ENCODE data around the gene SLC7A4.

Gene SLC7A4

DNA sequence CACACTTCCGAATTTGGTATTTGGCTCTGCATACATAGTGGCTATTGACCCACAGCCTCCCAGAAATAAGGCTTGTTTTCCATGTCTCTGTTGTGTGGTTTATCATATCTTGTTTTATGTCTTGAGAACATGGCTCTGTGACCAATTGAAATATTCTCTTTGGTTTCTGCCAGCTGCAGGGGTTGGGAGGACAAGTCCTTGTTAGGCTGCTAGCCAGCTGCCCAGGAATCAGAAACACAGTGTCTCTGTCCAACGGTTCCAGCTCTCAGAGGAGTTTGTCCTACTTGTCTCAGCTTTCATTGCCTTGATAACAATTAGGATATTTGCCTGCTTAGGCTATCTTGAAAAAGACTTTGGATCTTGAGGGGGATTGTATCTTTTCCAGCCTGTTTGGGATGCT lies 6.0 kb upstream of the SLC7A4 start:
- DNase-seq = no peak

DNA sequence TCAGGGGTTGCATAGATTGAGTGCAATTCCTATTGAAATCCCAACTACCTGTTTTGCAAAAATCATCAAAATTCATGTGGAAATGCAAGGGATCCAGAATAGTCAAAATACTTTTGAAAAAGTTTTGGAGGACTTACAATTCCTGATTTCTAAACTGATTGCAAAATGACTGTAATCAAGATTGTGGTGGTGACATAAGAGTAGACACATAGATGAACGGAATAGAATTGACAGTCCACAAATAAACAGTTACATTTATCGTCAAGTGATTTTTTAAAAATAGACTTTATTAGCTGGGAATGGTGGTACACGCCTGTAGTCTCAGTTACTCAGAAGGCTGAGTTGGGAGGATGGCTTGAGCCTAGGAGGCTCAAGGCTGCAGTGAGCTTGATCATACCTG lies 2.6 kb upstream of the SLC7A4 start:
- DNase-seq = no peak

DNA sequence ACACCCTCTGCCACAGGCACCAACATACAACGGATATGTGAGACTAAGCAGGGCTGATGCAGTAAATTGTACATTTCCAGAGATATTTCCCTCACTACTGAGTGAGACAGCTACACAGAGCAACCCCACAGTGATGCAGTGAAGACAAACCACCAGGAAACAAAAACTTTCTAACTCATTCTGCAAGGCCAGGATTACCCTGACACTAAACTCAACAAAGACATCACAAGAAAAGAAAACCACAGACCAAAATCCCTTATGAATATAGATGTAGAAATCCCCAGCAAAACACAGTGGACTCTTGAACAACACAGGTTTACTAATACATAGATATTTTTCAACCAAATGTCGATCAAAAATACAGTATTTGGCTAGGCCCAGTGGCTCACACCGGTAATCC lies 1.5 kb upstream of the SLC7A4 start:
- no peak for DNase-seq

DNA sequence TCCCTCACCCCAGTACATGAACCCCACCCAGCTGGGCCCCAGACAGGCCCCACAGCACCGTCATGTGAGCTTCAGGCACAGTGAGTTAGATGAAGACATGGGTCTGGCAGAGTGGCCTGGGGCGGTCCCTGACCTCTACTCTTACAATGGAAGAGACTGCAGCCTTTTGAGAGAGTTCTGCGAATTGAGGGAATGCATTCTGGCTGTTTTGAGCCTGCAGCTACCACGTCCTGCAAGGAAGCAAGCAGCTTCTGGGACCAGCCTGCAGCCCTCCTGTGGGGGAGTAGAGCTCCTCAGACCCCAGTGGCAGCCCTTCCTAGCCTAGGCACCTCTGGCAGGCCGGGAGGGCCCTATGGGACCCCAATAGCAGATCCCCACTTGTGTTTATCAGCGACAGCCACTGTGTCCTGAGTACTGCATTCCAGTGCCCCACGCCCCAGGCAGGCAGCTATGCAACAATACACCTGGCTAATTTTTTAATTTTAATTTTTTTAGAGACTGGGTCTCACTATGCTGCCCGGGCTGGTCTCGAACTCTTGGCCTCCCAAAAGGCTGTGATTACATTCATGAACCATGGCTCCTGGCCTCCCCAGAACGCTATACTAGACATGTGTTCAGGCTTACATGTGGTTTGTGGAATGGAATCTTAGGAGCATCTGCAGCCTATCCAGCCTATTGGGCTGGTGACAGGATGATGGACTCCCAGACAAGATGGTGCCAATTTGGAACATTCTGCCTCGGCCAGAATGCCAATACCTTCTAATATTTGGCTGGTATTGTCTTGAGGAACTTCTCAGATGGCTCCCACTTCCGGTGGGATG lies 717 bp upstream of the SLC7A4 start:
- DNase-seq = no peak

DNA sequence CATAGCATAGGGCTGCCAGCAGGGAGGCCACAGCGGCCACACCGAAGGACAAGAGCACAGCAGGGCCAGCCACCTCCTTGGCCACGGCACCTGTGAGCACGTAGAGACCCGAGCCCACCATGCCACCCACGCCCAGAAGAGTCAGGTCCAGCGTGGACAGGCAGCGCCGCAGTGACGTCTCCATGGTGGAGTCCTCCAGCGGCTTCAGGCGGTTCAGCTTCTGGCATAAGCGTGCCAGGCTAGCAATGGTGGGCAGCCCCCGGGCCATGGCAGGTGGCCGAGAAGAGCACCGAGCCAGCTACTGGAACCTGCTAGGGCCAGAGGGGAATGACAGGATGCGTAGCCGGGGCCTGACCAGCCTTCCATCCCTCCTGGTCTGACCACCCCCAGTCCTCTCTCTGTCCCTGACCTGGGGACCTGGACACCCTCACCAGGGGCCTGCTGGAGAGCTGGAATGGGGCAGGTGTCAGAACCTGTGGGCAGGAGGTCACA lies 770 bp downstream of the SLC7A4 start:
- DNase-seq = no peak

DNA sequence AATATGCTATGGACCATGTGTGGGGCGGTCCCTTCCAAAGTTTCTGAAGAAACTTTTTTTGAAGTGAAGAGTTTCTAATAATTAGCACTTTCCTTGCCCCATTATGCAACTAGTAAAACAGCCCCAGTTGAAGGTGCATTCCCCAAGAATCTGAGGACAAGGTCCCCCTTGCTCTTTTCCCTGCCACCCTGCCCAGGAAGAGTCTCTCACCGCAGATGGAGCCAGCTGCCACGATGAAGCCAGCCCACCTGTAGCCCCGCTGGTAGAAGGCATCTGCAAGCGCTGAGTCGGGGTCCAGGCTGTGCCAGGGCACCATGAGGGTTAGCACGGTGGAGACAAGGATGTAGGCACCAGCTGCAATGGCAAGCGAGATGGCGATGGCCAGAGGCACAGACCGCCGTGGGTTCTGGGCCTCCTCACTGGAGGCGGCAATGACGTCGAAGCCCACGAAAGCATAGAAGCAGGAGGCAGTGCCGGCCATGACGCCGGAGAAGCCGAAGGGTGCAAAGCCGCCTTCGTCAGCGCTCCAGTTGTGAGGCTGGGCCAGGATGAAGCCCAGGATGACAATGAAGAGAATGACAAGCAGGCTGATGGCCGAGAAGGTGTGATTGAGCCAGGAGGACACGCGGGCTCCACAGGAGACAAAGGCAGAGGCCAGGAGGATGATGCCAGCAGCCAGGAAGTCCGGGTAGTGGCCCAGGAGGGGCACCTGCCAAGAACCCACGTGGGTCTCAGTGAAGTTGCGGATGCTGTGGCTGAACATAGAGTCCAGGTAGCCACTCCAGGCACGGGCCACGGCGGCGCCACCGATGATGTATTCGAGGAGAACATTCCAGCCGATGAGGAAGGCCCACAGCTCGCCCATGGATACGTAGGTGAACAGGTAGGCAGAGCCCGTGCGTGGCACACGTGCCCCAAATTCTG lies 1.5 kb downstream of the SLC7A4 start:
- DNase-seq = no peak

DNA sequence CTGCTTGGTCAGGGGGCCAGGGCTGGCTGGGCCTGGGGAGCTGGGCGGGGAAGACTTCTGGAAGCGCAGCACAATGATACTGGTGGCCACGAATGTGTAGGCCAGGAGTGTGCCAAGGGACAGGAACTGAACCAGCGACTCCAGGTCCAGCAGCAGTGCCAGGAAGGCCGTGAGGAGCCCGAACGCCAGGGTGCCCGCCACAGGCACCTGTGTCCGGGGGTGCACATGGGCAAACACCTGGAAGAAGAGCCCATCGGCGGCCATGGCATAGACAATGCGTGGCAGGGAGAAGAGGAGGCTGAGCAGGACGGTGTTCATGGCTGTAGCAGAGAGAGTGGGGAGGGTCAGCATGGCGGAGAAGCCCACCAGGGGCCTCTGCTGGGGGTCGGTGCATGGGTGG lies 2.3 kb downstream of the SLC7A4 start:
- DNase-seq = no peak

DNA sequence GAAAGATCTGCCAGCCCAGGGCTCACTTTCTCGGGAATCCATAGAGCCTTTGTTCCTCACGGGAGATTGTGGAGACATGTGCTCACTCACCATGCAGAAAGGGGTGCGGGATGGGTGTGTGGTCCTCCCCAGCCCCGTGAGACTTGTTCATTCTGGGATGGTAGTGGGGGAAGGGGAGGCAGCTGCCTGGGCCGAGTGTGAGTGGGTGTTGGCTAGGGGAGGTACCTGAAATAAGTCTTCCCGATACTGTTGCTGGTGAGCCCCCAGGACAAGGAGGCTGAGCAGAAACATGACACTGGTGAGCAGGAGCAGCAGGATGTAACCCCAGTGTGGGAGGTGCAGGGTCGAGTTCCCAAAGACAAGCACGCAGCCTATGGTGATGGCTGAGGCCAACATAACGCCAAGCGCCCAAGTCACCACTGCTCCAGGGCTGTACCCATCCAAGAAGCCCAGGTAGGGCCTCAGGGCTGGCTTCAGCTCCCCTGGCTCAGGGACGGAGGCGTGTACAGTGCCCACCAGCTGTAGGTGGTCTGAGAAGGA lies 2.8 kb downstream of the SLC7A4 start:
- no peak for DNase-seq

DNA sequence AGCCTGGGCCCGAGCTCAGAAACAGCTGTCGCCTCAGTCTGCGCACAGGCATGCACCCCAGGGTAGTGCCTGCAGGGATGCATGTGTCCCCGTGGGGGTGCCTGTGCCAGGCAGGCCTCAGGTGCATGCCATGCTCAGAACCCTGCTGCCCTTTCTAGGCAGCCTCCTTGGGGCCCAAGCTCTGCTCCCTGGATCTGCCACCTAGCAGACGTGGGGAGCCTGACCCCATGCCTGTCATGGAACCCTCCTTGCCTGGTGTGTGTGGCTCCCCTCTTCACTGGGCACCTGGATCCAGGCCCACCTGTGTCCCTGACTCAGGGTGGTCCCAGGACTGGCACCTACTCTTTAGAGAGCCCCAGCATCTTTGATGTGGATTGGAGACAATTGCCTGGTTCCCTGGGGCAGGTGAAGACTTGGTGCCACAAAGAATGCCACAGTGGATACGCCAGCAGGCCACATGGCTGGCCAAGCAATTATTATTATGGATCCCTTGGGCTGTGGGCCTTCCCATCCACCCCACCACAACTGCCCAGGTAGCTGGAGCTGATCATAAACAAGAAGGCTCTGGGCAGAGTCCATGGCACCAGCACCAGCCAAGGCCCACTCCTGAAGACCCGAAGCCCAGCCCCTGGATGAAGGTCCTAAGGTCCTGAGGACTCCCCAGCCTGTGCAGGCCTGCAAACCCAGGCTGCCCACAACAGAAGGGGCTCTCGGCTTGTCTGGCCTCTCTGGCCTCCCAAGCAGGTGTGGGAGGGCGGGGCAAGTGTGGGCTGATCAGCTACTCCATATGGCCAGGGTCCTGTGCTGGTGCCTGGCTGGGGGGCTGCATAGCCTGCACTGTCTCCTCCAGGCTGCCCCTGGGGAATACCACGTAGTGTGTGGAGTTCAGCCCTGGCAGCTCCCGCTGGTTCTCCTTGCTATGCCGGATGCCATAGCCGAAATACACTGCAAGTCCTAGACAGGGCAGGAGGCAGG lies 3.8 kb downstream of the SLC7A4 start:
- no peak for DNase-seq

DNA sequence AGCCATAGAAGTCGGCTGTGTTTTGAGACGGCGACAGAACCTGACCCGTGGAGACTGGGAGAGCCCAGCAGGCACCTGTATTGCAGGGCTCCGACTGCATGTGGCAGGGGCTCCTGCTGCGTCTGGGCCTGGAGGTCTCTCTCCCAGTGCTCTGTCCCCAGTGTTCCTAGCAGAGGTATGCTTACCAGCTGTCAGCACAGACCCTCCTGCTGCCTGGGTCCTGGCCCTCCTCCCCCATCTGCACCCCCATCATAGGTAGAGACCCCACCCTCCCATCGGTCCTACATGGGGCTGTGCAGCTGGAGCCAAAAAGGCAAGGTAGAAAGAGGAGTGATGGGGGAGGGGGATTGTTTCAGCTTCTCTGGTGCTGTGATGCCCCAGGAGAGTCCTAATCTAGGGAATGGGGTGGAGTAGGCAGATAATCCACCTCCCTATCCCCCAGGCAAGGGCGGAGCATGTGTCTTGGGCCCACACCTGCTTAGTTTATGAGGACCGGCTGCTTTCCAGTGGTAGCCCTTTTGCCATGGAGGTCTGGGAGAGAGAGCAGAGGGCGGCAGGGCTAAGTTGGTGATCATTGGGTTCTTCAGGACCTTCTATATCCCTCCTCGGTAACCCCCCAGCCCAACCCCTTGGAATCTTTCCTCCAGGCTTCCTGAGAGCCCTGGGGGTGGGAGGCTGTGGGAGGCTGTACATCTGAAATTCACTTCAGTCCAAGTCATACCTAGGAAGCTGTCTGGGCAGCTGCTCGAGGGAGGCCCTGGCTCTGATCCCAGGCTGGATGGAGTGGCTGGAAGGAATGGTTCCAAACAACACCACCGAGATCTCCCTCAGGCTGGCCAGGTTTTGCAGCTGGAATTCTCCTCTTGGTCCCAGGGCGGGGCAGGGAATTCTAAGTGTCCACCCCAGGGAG lies 5.3 kb downstream of the SLC7A4 start:
- DNase-seq = no peak

DNA sequence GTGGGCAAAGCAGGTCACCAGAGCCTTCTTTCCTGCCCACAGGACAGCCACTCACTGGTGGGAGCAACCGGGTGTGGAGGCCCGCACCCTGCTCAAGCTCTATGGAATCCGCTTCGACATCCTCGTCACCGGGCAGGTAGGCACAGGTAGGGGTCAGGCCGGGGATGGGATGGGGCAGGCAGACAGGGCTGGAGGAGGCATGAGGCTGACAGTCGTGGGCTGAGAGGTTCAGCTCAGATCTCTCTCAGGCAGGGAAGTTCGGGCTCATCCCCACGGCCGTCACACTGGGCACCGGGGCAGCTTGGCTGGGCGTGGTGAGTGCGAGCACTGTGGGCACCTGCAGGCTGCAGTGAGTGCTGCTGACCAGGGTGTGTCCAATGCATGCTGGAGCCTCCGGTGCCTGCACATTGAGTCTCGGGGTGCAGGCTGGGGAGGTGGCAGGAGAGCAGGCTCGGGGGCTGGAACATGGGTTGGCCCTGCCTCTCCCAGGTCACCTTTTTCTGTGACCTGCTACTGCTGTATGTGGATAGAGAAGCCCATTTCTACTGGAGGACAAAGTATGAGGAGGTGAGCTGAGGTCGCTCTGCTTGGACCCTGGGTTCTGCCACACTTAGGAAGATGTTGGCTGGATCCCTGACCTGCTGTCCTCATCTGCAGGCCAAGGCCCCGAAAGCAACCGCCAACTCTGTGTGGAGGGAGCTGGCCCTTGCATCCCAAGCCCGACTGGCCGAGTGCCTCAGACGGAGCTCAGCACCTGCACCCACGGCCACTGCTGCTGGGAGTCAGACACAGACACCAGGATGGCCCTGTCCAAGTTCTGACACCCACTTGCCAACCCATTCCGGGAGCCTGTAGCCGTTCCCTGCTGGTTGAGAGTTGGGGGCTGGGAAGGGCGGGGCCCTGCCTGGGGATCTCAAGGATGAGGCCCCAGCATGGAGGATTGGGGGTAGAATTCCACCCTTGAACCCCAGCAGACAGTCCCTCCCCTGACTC lies 6.3 kb downstream of the SLC7A4 start:
- no peak for DNase-seq

DNA sequence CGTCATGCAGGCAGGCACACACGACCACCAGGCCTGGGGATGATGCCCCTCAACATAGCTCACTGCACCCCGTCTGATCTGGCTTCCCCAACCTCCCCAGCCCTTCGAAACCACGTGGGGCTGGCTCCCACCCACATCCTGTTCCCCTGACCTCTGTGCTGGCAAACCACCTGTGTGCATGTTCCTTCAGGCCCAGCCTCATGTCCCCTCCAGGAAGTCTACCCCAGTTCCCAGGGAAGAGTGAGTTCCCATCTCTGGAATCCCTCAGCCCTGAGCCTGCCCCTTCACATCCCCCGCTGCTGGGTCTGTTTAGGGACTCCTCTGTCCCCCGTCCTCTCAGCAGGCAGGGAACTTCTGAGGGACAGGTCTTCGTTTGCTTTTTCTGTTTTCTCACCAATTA lies 7.1 kb downstream of the SLC7A4 start:
- DNase-seq = no peak

DNA sequence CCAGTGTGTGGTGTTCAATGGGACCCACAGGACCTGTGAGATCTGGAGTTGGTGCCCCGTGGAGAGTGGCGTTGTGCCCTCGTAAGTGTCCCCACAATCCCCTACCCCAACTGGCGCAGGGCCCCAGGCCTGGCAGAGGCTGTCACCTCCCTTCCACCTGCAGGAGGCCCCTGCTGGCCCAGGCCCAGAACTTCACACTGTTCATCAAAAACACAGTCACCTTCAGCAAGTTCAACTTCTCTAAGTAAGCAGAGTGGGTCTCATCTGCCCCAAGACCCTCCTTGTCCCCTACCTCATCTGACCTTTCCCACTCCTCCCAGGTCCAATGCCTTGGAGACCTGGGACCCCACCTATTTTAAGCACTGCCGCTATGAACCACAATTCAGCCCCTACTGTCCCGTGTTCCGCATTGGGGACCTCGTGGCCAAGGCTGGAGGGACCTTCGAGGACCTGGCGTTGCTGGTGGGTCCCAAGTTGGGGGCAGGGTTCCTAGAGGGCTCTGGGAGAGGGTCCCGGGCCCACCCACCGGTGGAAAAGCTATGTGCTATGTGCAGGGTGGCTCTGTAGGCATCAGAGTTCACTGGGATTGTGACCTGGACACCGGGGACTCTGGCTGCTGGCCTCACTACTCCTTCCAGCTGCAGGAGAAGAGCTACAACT lies 9.3 kb downstream of the SLC7A4 start:
- no peak for DNase-seq

DNA sequence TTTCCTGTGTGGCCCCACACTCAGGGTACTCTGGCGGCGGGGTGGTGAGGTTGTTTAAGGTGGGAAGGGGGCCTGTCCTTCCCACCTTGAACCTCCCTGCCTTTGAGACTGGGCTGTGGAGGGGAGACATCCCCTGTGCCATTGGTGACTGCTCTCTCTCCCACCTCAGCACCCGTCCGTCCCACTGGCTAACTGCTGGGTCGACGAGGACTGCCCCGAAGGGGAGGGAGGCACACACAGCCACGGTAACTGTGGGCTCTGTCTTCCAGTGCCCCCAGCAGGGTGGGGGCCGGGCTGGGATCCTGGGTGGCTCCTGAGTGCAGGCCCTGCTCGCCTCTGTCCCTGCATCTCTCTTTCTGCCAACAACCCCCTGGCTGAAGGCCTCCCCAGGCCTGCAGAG lies 9.9 kb downstream of the SLC7A4 start:
- DNase-seq = no peak

DNA sequence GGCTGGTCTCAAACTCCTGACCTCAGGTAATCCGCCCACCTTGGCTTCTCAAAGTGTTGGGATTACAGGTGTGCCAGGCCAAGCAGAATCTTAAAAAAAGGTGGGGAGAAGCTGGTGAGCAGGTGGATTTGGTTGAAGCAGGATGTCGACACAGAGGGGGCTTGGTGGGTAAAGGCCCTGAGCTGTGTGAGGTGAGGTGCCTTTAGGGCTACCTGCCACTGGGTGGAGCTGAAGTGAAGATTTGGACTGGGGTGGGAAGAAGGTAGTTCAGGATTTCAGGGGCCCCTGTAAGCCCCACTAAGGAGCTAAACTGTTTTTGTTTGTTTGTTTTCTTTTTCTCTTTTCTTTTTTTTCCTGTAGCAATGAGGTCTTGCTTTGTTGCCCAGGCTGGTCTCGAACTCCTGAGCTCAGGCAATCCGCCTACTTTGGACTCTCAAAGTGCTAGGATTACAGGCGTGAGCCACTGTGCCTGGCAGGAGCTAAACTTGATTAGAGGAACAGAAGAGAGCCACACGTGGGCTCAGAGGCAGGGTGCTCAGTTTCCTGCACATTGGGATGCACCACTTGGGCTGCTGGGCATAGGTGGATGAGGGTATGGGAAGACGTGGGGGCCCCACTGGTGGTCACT lies 11.4 kb downstream of the SLC7A4 start:
- DNase-seq = no peak

DNA sequence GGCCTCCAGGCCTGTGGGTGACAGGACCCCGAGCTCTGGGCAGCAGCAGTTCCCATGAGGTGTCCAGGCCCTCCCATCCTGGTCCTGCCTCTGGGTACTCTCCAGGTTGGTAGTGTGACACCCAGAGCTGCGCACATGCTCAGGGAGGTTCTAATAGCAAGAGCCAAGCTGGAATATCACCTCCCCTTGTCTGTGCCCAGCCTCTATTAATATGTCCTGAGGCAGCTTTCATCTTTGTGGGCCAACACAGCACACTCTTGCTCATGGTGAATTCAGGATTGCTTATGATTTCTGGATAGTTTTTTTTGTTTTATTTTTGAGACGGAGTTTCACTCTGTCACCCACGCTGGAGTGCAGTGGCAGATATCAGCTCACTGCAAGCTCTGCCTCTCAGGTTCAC lies 14.0 kb downstream of the SLC7A4 start:
- no peak for DNase-seq

DNA sequence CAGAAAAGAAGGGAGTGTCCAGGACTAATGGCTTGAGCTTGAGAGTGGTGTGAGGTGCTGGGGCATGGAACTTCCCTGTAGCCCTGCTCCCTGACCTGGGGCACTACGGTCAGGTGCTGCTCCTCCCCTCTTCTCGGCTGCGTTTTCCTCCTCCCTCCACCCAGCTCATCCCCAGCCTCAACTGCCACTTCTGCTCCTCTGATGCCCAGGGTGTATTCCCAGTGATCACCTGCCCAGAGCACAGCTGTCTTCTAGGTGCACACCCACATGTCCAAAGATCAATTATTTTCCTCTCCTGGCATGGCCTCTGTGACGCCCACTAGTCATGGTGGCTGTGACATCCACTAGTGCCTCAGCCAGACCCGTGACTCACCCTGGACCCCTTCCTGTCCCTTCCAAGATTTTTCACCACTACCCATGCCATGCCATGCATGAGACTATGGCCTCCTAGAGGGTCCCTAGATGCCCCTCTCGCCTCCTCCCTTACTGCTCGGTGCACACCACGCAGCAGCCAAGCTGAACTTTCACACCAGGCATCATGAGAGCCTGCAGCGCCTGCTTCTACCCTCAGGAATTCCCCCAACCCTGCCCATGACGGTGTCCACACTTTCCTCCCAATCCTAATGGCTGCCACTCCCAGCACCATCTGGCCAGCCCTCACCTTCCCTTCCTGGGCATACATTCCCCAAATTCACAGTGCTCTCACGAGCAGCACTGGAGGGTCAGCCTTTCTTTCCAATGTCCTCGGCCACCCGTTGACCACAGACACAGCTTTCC lies 15.5 kb downstream of the SLC7A4 start:
- no peak for DNase-seq

DNA sequence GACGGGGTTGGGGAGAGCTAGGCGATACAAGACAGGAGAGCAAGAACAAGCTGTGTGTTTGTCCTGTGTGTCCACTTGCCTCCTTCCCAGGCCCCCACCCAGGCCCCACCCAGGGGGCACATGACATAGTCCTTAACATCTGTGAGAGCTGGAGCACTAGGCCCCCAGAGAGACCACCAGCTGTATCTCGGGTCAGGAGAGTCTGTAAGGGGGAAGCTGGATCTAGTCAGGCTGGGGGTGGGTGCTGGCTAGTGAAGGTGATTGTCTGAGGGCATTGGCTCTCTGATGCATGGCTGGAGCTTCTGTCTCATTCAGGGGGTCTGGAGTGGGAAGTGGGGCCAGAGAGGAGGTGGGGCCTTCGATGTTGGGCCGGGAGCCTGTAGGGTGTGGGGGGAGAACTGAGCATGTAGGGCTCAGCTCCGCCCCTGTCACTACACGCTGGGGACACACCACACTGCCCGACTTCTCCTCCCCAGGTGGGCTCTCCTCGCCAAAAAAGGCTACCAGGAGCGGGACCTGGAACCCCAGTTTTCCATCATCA lies 16.8 kb downstream of the SLC7A4 start:
- no peak for DNase-seq

Data from stimulated activated naive CD4-positive, alpha-beta T cell treated with Interleukin-2 at 50 U/mL for 16 hours (primary cell).